ENCODE results near the gene TMSB15B. TPM values are rescaled to one million over a fixed set of nuclear protein-coding genes. Genes with fewer than 3 reads are reported as not detected.

Gene TMSB15B
- total and polyA plus RNA-seq, 2 donors (not counting 3 experiments of a cell fraction or from before 2014, with no cell fraction given), result 14.5 to 15.1 TPM

DNA sequence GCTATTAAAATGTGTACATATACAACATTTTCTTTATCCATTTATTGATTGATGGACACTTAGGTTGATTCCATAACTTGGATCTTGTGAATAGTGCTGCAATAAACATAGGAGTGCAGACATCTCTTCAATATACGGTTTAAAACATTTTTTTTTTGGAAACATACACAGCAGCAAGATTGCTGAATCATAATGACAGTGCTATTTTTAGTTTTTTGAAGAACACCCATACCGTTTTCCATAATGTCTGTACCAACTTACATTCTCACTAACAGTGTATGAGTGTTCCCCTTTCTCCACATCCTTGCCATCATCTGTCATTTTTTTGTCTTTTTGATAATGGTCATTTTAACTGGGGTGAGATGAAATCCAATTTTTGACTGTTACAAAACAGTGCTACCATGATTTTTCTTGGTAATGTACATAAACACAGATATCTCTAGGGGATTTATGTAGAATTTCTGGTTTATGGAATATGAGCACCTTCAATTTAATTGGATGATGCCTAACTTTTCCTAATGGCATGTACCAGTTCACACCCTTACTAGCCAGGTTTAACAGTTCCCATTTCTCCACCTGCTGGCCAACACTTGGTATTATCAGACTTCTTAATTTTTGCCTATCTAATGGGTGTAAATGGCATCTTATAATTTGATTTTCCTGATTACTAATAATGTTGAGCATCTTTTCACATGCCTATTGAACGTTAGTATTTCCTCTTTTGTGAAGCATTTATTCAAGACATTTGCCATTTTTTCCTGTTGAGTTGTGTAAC lies 21.0 kb upstream of the TMSB15B start:
- intact Hi-C loops (cut with micrococcal nuclease), result loop anchor here (1.0 kb wide), 2 partner anchors 23 to 96 kb away; no protein-coding TSS in a partner anchor
- Histone ChIP-seq H3K27me3 (ENCODE audit: control insufficient read depth in 2 of 2, insufficient read depth in 2 of 2, low read length in 2 of 2) (no peaks in the 10 kb centered on the region), H4K20me1 (replicated peaks; ENCODE audit: control insufficient read depth, extremely low read depth, insufficient read depth, low read length) (no peaks in the 10 kb centered on the region), H3K9me1 (replicated peaks; ENCODE audit: control insufficient read depth, extremely low read depth, insufficient read depth, low read length) (no peaks in the 10 kb centered on the region), H3K36me3 (ENCODE audit: control insufficient read depth in 2 of 2, extremely low read depth in 1 of 2, insufficient read depth in 2 of 2, low read length in 2 of 2) (no peaks in the 10 kb centered on the region), H3K4me1 (ENCODE audit: control insufficient read depth, extremely low read depth, insufficient read depth, low read length) (no peaks in the 10 kb centered on the region), H3K9ac (replicated peaks; ENCODE audit: extremely low read depth, insufficient read depth, low read length) (no peak overlapping the region), H3K27ac (ENCODE audit: insufficient read depth, low read depth, low read length) (no peak overlapping the region), H3K4me2 (ENCODE audit: insufficient read depth, low read length) (no peak overlapping the region), H3K79me2 (ENCODE audit: control insufficient read depth, insufficient read depth, low read length) (no peaks in the 10 kb centered on the region), H3K9me3 (replicated peaks; ENCODE audit: control insufficient read depth, insufficient read depth, low read length) (no peaks in the 10 kb centered on the region), H3K4me3 (replicated peaks in 1 of 3; ENCODE audit: insufficient read depth in 1 of 3, low read depth in 1 of 3, low read length in 3 of 3) (no peak overlapping the region), H2AFZ (ENCODE audit: low read depth, low read length) (no peak overlapping the region)
- peak; percentile 10 to 32 for TF ChIP-seq CTCF (IDR thresholded peaks at IDR 0.05; ENCODE audit: extremely low read depth in 1 of 2, insufficient read depth in 1 of 2, low read depth in 1 of 2, low read length in 2 of 2)
- TF ChIP-seq, protein P1, sequence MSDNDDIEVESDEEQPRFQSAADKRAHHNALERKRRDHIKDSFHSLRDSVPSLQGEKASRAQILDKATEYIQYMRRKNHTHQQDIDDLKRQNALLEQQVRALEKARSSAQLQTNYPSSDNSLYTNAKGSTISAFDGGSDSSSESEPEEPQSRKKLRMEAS (IDR thresholded peaks at IDR 0.05; ENCODE audit: insufficient read depth, insufficient read length), result no peak
- no TSS peak for BruUV-seq (replicated peaks)
- FAIRE-seq (peak; percentile 72), DNase-seq (ENCODE audit: low read depth, low spot score) (peak; percentile 37)
- POLR2A ChIA-PET, result no interaction called here
- CTCF ChIA-PET, result interaction anchor here (0.6 to 1.0 kb wide), 5 partner anchors 22 to 97 kb away, joined by 3 to 30 read pairs (median 6); no protein-coding TSS in a partner anchor
- dilution Hi-C loops (cut with MboI; ENCODE audit: extremely low pct_ligation_motif_present, low sequenced_read_pairs), result no loop called here

- Histone ChIP-seq H3K4me2 (ENCODE audit: insufficient read depth, low read length) (no peak overlapping the region), H3K4me1 (ENCODE audit: control insufficient read depth, extremely low read depth, insufficient read depth, low read length) (no peaks in the 10 kb centered on the region), H3K27me3 (ENCODE audit: control insufficient read depth in 2 of 2, insufficient read depth in 2 of 2, low read length in 2 of 2) (no peaks in the 10 kb centered on the region), H3K27ac (ENCODE audit: insufficient read depth, low read depth, low read length) (no peak overlapping the region), H4K20me1 (replicated peaks; ENCODE audit: control insufficient read depth, extremely low read depth, insufficient read depth, low read length) (no peaks in the 10 kb centered on the region), H3K4me3 (replicated peaks in 1 of 3; ENCODE audit: insufficient read depth in 1 of 3, low read depth in 1 of 3, low read length in 3 of 3) (no peak overlapping the region), H3K79me2 (ENCODE audit: control insufficient read depth, insufficient read depth, low read length) (no peaks in the 10 kb centered on the region), H3K9me3 (replicated peaks; ENCODE audit: control insufficient read depth, insufficient read depth, low read length) (no peaks in the 10 kb centered on the region), H2AFZ (ENCODE audit: low read depth, low read length) (no peak overlapping the region), H3K36me3 (ENCODE audit: control insufficient read depth in 2 of 2, extremely low read depth in 1 of 2, insufficient read depth in 2 of 2, low read length in 2 of 2) (no peaks in the 10 kb centered on the region), H3K9me1 (replicated peaks; ENCODE audit: control insufficient read depth, extremely low read depth, insufficient read depth, low read length) (no peaks in the 10 kb centered on the region), H3K9ac (replicated peaks; ENCODE audit: extremely low read depth, insufficient read depth, low read length) (no peak overlapping the region)
- POLR2A ChIA-PET, result no interaction called here
- TF ChIP-seq POLR2AphosphoS5 (IDR thresholded peaks at IDR 0.05; ENCODE audit: insufficient read depth, low read depth, low read length) (no peak), GATA2 (IDR thresholded peaks at IDR 0.05; ENCODE audit: insufficient read depth, insufficient read length, low read depth, low read length) (no peak), EZH2 (IDR thresholded peaks at IDR 0.05; ENCODE audit: borderline replicate concordance, low read depth, low read length, severe bottlenecking) (no peak), POLR2A (IDR thresholded peaks at IDR 0.05; ENCODE audit: low read depth, low read length) (no peak), CTCF (IDR thresholded peaks at IDR 0.05; ENCODE audit: extremely low read depth in 1 of 2, insufficient read depth in 1 of 2, low read depth in 1 of 2, low read length in 2 of 2) (no peak), FOS (IDR thresholded peaks at IDR 0.05; ENCODE audit: borderline replicate concordance, insufficient read depth, low read length) (no peak), MYC (IDR thresholded peaks at IDR 0.05; ENCODE audit: low read depth, low read length) (no peak), JUN (IDR thresholded peaks at IDR 0.05; ENCODE audit: borderline replicate concordance, insufficient read depth, insufficient read length, low read depth) (no peak)
- TF ChIP-seq, protein P1 (IDR thresholded peaks at IDR 0.05; ENCODE audit: insufficient read depth, insufficient read length), result no peak
- dilution Hi-C loops (cut with MboI; ENCODE audit: extremely low pct_ligation_motif_present, low sequenced_read_pairs) (no loop called here), intact Hi-C loops (cut with micrococcal nuclease) (no loop called here)
- no peak for DNase-seq (ENCODE audit: low read depth, low spot score)
- CTCF ChIA-PET, result no interaction called here
- BruUV-seq (replicated peaks), result no TSS peak
- no peak for FAIRE-seq
Observed at GRCh38 chrX:103949506-103949905, 12.9 kb upstream of the TMSB15B start.
